ENCODE measurements around the gene ZNF219.
"Not testable (repeated sequence)": the region's sequence is repeated elsewhere in the genome, so short reads cannot be mapped to it uniquely, and the experiment has no call there.

ZNF219 gene

GRCh38 chr14:21047378-21047781, 51.1 kb downstream of the ZNF219 start:
- DNase-seq (ENCODE audit: low read depth in 2 of 2), result no peak

DNA sequence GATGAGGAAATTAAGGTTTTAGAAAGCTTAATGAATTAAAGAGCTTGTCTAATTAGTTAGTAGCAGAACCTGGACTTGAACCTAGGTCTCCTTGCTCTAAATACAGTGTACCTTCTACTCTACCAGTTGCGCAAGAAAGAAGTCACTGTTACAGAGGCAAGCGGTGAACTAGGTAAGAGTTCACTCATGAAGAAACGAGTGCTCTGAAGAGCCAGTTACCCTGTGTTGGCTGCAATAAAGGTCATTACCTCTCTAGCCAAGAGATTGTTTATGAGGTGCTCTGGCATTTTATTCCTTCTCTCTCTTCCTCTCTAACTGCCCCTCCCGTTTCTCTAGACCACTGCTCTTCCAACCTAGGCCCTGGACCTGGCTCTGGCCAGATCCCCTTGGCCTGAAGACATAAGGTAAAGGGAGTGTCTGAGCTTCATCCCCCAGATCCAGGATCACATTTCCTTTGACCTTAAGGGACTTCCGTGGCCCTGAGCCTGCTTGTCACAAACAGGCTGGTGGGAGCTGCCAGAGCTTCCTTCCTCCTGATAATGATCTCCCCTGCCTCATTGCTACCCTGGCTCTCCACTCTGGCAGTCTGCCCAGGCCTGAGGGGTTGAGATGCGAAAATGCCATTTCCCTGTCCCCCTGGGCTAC, 54.4 kb downstream of the ZNF219 start:
- DNase-seq (ENCODE audit: low read depth in 2 of 2), result no peak

GRCh38 chr14:21043387-21043973, 55.0 kb downstream of the ZNF219 start:
- DNase-seq (ENCODE audit: low read depth in 2 of 2), result no peak

- no peak for DNase-seq (ENCODE audit: low read depth in 2 of 2)
Measured at GRCh38 chr14:21042918-21043317, 55.5 kb downstream of the ZNF219 start.

- no peak for DNase-seq (ENCODE audit: low read depth in 2 of 2)
Measured at GRCh38 chr14:21041676-21042433, 56.6 kb downstream of the ZNF219 start, which contains the start of gene RNASE7. Gene RNASE7, plus strand, starts transcription at chr14:21042362. Its CDS starts 631 bp downstream, at chr14:21042993.

- not testable (repeated sequence) for DNase-seq (ENCODE audit: low read depth in 2 of 2)
Measured at GRCh38 chr14:21040941-21041340, 57.5 kb downstream of the ZNF219 start.

- no peak for DNase-seq (ENCODE audit: low read depth in 2 of 2)
Measured at GRCh38 chr14:21040370-21040925, 58.0 kb downstream of the ZNF219 start.
